HG02970 (cell line): ENCODE data around the gene LRMDA.
A peak's percentile ranks its signal among the peaks of the same experiment; 100 is the strongest.
"Not testable (repeated sequence)": the region's sequence is repeated elsewhere in the genome, so short reads cannot be mapped to it uniquely, and the experiment has no call there.

Experiments
- ATAC-seq: cut with Tn5 transposase; IDR thresholded peaks from one replicate; pipeline ENCODE4 v1.9.1; 2021; ENCODE audit warnings: mild to moderate bottlenecking, moderate library complexity, moderate number of reproducible peaks; ENCODE audit not compliant: unreplicated experiment, low FRiP score

LRMDA gene

GRCh38 chr10:76514321-76514720, 1082.9 kb downstream of the LRMDA start:
- no peak for ATAC-seq

GRCh38 chr10:76514869-76515268, 1083.4 kb downstream of the LRMDA start:
- ATAC-seq, result no peak

GRCh38 chr10:76522547-76522946, 1091.1 kb downstream of the LRMDA start:
- no peak for ATAC-seq

GRCh38 chr10:76523246-76523645, 1091.8 kb downstream of the LRMDA start:
- no peak for ATAC-seq

- no peak for ATAC-seq
Measured at GRCh38 chr10:76523791-76524351, 1092.4 kb downstream of the LRMDA start.

GRCh38 chr10:76526833-76527232, 1095.4 kb downstream of the LRMDA start:
- ATAC-seq, result not testable (repeated sequence)

GRCh38 chr10:76540331-76540730, 1108.9 kb downstream of the LRMDA start:
- ATAC-seq, result no peak

GRCh38 chr10:76540786-76541185, 1109.4 kb downstream of the LRMDA start:
- no peak for ATAC-seq

GRCh38 chr10:76541852-76542251, 1110.4 kb downstream of the LRMDA start:
- ATAC-seq, result no peak

GRCh38 chr10:76542307-76542930, 1111.0 kb downstream of the LRMDA start:
- no peak for ATAC-seq

GRCh38 chr10:76543655-76544054, 1112.2 kb downstream of the LRMDA start:
- ATAC-seq, result no peak

GRCh38 chr10:76544789-76545188, 1113.4 kb downstream of the LRMDA start:
- ATAC-seq, result no peak

GRCh38 chr10:76546411-76546810, 1115.0 kb downstream of the LRMDA start:
- no peak for ATAC-seq

- peak; percentile 63 for ATAC-seq
Measured at GRCh38 chr10:76547352-76547972, 1116.0 kb downstream of the LRMDA start.

GRCh38 chr10:76548716-76549115, 1117.3 kb downstream of the LRMDA start:
- ATAC-seq, result no peak

- ATAC-seq, result no peak
Measured at GRCh38 chr10:76549171-76549570, 1117.7 kb downstream of the LRMDA start.

GRCh38 chr10:76550806-76551205, 1119.4 kb downstream of the LRMDA start:
- ATAC-seq, result no peak

- no peak for ATAC-seq
Measured at GRCh38 chr10:76552091-76552873, 1120.9 kb downstream of the LRMDA start.

- ATAC-seq, result no peak
Measured at GRCh38 chr10:76553263-76554032, 1122.0 kb downstream of the LRMDA start.

- no peak for ATAC-seq
Measured at GRCh38 chr10:76554033-76554408, 1122.6 kb downstream of the LRMDA start.

- no peak for ATAC-seq
Measured at GRCh38 chr10:76554478-76554877, 1123.1 kb downstream of the LRMDA start.
